ENCODE results near the gene CPNE6. TPM values are rescaled to one million over a fixed set of nuclear protein-coding genes. Genes with fewer than 3 reads are reported as not detected.
A peak's percentile ranks its signal among the peaks of the same experiment; 100 is the strongest.

Gene CPNE6
- total and polyA plus RNA-seq, 2 of the 8 experiments (the other 6 are each of a cell fraction or from before 2014, with no cell fraction given) = 0.05 TPM; not detected in 1

DNA sequence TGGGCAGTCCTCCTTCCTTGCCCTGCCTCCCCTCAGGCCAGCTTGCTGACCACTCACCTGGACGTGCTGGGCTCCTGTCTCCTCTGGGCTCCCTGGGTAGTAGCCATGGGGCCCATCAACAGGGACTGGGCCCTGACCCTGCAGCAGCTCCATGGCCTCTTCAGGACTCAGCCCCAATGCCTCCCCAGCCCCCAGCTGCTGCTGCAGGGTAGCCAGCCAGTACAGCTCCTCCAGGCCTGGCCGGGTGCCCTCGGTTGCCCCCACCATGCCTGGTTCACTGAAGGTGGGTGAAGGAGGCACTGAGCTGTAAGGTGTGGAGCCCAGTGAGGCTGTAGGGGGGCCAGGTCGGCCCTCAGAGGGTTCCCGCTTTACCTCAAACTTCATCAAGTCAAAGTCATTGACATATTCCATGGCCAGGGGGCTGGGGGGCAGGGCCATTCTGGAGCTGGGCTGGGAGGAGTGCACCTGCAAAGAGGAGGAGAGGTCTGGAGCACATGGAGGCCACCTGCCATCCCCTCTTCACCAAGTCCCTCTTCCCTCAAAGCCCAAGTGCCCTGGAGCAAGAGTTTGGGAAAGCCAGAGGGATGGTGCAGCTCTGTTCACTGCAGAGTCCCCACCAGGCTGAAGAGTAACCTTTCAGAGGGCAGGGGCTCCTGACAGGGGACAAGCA lies 11.2 kb downstream of the CPNE6 start:
- H4K91ac ChIP-seq (replicated peaks; ENCODE audit: insufficient read length, low read length) = no peak overlapping the region
- DNase-seq (ENCODE audit: low read depth in 1 of 2, low spot score in 2 of 2) (no peak), FAIRE-seq (no peak)
- H3K18ac ChIP-seq (ENCODE audit: extremely low read depth, low read length) = no peak overlapping the region
- peaks cover 0 to 10% (median 7%) of the 10 kb centered on the region in 4 experiments; a peak in 5 of 7 replicates for H3K27me3 ChIP-seq (replicated peaks in 1 of 4; ENCODE audit: control insufficient read depth in 3 of 4, extremely low read depth in 1 of 4, insufficient read depth in 3 of 4, low read length in 3 of 4)
- H3K9me3 ChIP-seq (ENCODE audit: insufficient read depth in 2 of 2, low read depth in 1 of 2, low read length in 1 of 2) = no peaks in the 10 kb centered on the region
- H3K14ac ChIP-seq (ENCODE audit: insufficient read length) = no peak overlapping the region
- H3K9ac ChIP-seq (replicated peaks in 1 of 4; ENCODE audit: extremely low read depth in 1 of 4, low read depth in 3 of 4, low read length in 3 of 4) = no peak overlapping the region
- no peaks in the 10 kb centered on the region for H3K36me3 ChIP-seq (ENCODE audit: control insufficient read depth in 2 of 4, insufficient read depth in 4 of 4, low read length in 3 of 4)
- TF ChIP-seq, protein P1, sequence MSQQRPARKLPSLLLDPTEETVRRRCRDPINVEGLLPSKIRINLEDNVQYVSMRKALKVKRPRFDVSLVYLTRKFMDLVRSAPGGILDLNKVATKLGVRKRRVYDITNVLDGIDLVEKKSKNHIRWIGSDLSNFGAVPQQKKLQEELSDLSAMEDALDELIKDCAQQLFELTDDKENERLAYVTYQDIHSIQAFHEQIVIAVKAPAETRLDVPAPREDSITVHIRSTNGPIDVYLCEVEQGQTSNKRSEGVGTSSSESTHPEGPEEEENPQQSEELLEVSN (IDR thresholded peaks at IDR 0.05) = no peak
- TF ChIP-seq KDM4A (IDR thresholded peaks at IDR 0.05; ENCODE audit: low read depth, low read length, severe bottlenecking) (no peak), BCL11A (IDR thresholded peaks at IDR 0.05; ENCODE audit: low read depth in 2 of 2, low read length in 2 of 2) (no peak), CREB1 (IDR thresholded peaks at IDR 0.05) (no peak), FOSL1 (IDR thresholded peaks at IDR 0.05; ENCODE audit: insufficient read depth, low read depth, low read length) (no peak)
- ChIA-PET POLR2A (ENCODE audit: partially characterized antibody) (interaction anchor here (0.8 to 27.2 kb wide), 8 partner anchors 10 to 32 kb away, joined by 4 to 626 read pairs (median 22); partner anchors contain the start of genes CARMIL3, CPNE6, DCAF11 and NRL), CTCF (ENCODE audit: partially characterized antibody) (interaction anchor here (0.8 to 23.8 kb wide), 8 partner anchors 10 to 77 kb away, joined by 3 to 316 read pairs (median 5); partner anchors contain the start of genes DCAF11 and PCK2)
- no peak overlapping the region for H2AFZ ChIP-seq (ENCODE audit: low read length)
- peak overlapping the region; percentile 75; the same call in 1 of the 2 replicates for H2BK12ac ChIP-seq (ENCODE audit: low read depth, low read length)
- no peak overlapping the region for H3K27ac ChIP-seq (ENCODE audit: low read depth, low read length)
- no peak overlapping the region for H4K8ac ChIP-seq (ENCODE audit: extremely low read depth, insufficient read depth, low read length)
- H3K23me2 ChIP-seq (ENCODE audit: low read depth, low read length) = peaks cover 11% of the 10 kb centered on the region; the same call in 1 of the 2 replicates
- no peak overlapping the region for H3K23ac ChIP-seq (ENCODE audit: insufficient read length)
- peak overlapping the region; percentile 53; the same call in 1 of the 2 replicates for H2BK15ac ChIP-seq (ENCODE audit: low read length)
- peak overlapping the region in 1 of 2 experiments; percentile 75; a peak in 1 of 4 replicates for H3K4me2 ChIP-seq (ENCODE audit: insufficient read depth in 1 of 2, low read depth in 2 of 2, low read length in 2 of 2)
- H4K5ac ChIP-seq (ENCODE audit: insufficient read length, low read depth, low read length) = no peak overlapping the region
- H2BK20ac ChIP-seq (ENCODE audit: low read length) = no peak overlapping the region
- H3K79me2 ChIP-seq (ENCODE audit: control insufficient read depth in 1 of 2, insufficient read depth in 2 of 2, low read length in 2 of 2) = no peaks in the 10 kb centered on the region
- no peak overlapping the region for H3K4ac ChIP-seq (replicated peaks; ENCODE audit: insufficient read length, low read depth, low read length)
- H3K79me1 ChIP-seq (ENCODE audit: low read depth, low read length) = no peaks in the 10 kb centered on the region
- H3K4me3 ChIP-seq (ENCODE audit: extremely low read depth in 1 of 4, insufficient read depth in 2 of 4, low read depth in 3 of 4, low read length in 4 of 4) = no peak overlapping the region
- peaks cover 0 to 17% (median 12%) of the 10 kb centered on the region in 4 experiments; a peak in 6 of 7 replicates for H3K4me1 ChIP-seq (replicated peaks in 1 of 4; ENCODE audit: control insufficient read depth in 3 of 4, insufficient read depth in 4 of 4, low read length in 3 of 4)
- H2AK5ac ChIP-seq (ENCODE audit: low read depth, low read length) = peak overlapping the region; percentile 65; the same call in 1 of the 2 replicates
- no peak overlapping the region for H2BK120ac ChIP-seq (replicated peaks; ENCODE audit: low read depth, low read length)
- 86% methylated on average over 5 of the region's 5 CpGs; no CpG with 5 or more reads in 1 of the 2 experiments for WGBS, 2 experiments (ENCODE audit: extremely low coverage in 1 of 2, insufficient coverage in 1 of 2, insufficient read length in 1 of 2, insufficient replicate concordance in 2 of 2, low coverage in 1 of 2, low lambda C conversion rate in 2 of 2, missing lambda C conversion rate in 1 of 2)
- no peak overlapping the region for H3K56ac ChIP-seq (replicated peaks; ENCODE audit: insufficient read length, low read depth, low read length)
- H4K20me1 ChIP-seq (replicated peaks in 1 of 2; ENCODE audit: control insufficient read depth in 1 of 2, insufficient read depth in 2 of 2, low read length in 2 of 2) = no peaks in the 10 kb centered on the region
- no peak overlapping the region for H2BK5ac ChIP-seq (ENCODE audit: low read depth, low read length)

All from H1 (cell line).